Activated CD8-positive, alpha-beta memory T cell treated with anti-CD3 and anti-CD28 coated beads, Interleukin-2, amount 10 ng/mL, durations not matched to agents 7 days and 5 days (primary cell): ENCODE results near the gene LIF. TPM values are rescaled to one million over a fixed set of nuclear protein-coding genes. Genes with fewer than 3 reads are reported as not detected.

Experiments
- ATAC-seq: fragments of 150-1000 bp; cut with Tn5 transposase; one replicate; pipeline ENCODE4 v1.10.0; 2021; ENCODE audit warnings: moderate library complexity
- CTCF ChIA-PET: fragments of 350-600 bp; sonication (Branson Sonifier 250); formaldehyde crosslinking; loops from one replicate; lab custom pipeline; 2021; ENCODE audit warnings: antibody characterized with exemption; lab: Charles Lee
- DNase-seq: peaks from one replicate; pipeline ENCODE4 v3.0.0-alpha.2; 2020
- H3K27ac Mint-ChIP-seq: one replicate; pipeline ENCODE4 v1.8.0; 2021; ENCODE audit warnings: mild to moderate bottlenecking, mixed read lengths
- H3K27me3 Mint-ChIP-seq: one replicate; pipeline ENCODE4 v1.8.0; 2021; ENCODE audit warnings: mixed read lengths
- H3K36me3 Mint-ChIP-seq: one replicate; pipeline ENCODE4 v1.8.0; 2021; ENCODE audit warnings: mild to moderate bottlenecking, mixed read lengths
- H3K4me1 Mint-ChIP-seq: one replicate; pipeline ENCODE4 v1.8.0; 2021; ENCODE audit warnings: mixed read lengths
- H3K4me3 Mint-ChIP-seq: one replicate; pipeline ENCODE4 v1.8.0; 2021; ENCODE audit warnings: mild to moderate bottlenecking, moderate library complexity, mixed read lengths
- H3K9me3 Mint-ChIP-seq: one replicate; pipeline ENCODE4 v1.8.0; 2022; ENCODE audit warnings: low read depth, mixed read lengths
- total RNA-seq, 2 experiments: library from RNA; stranded (reverse); gene quantifications; one replicate each; pipeline ENCODE4 v1.2.3, GENCODE V29; 2021

Gene LIF
- total RNA-seq, 2 experiments from 2014 or later: 107 to 304 TPM

GRCh38 chr22:30266445-30267381 lies 20.2 kb upstream of the LIF start, which contains the start of gene OSM:
Gene OSM, minus strand, starts transcription at chr22:30266851. Its CDS starts 52 bp downstream, at chr22:30266799.
- CTCF ChIA-PET: interaction anchor here (0.9 to 2.4 kb wide), 13 partner anchors 9 to 158 kb away, joined by 3 to 9 read pairs (median 7); partner anchors contain the start of gene RNF215
- DNase-seq (peak; percentile 92), ATAC-seq (peak; percentile 46)
- Mint-ChIP-seq H3K36me3 (peaks cover 67% of the 10 kb centered on the region), H3K27me3 (no peaks in the 10 kb centered on the region), H3K27ac (peak within 1 kb of the TSS; percentile 97), H3K4me3 (peak within 1 kb of the TSS; percentile 98), H3K9me3 (no peaks in the 10 kb centered on the region), H3K4me1 (peaks cover 62% of the 10 kb centered on the region)

GRCh38 chr22:30265823-30266444 lies 19.4 kb upstream of the LIF start:
- Mint-ChIP-seq H3K27ac (peak overlapping the region; percentile 97), H3K4me1 (peaks cover 64% of the 10 kb centered on the region), H3K9me3 (no peaks in the 10 kb centered on the region), H3K4me3 (peak overlapping the region; percentile 98), H3K36me3 (peaks cover 60% of the 10 kb centered on the region), H3K27me3 (no peaks in the 10 kb centered on the region)
- ATAC-seq: peak; percentile 67
- peak; percentile 93 for DNase-seq
- CTCF ChIA-PET: interaction anchor here (1.2 to 3.7 kb wide), 7 partner anchors 10 to 164 kb away, joined by 3 to 41 read pairs (median 4); no protein-coding TSS in a partner anchor

- H3K36me3 Mint-ChIP-seq: peaks cover 56% of the 10 kb centered on the region
These were observed 18.7 kb upstream of the LIF start for GRCh38 chr22:30265131-30265720.

GRCh38 chr22:30263883-30264282 lies 17.3 kb upstream of the LIF start:
- CTCF ChIA-PET: interaction anchor here (0.7 to 6.4 kb wide), 17 partner anchors 9 to 161 kb away, joined by 3 to 53 read pairs (median 6); partner anchors contain the start of genes MTFP1, SEC14L2 and TBC1D10A
- Mint-ChIP-seq H3K9me3 (no peaks in the 10 kb centered on the region), H3K4me1 (peaks cover 59% of the 10 kb centered on the region), H3K27me3 (no peaks in the 10 kb centered on the region), H3K36me3 (peaks cover 49% of the 10 kb centered on the region), H3K4me3 (peak overlapping the region; percentile 98), H3K27ac (peak overlapping the region; percentile 97)
- DNase-seq: no peak
- no peak for ATAC-seq

More at GRCh38 chr22:30265131-30265720, 18.7 kb upstream of the LIF start:
- CTCF ChIA-PET: interaction anchor here (1.2 to 6.4 kb wide), 8 partner anchors 10 to 163 kb away, joined by 3 to 53 read pairs (median 6); no protein-coding TSS in a partner anchor
- H3K27ac Mint-ChIP-seq: peak overlapping the region; percentile 97
- DNase-seq: no peak
- peaks cover 64% of the 10 kb centered on the region for H3K4me1 Mint-ChIP-seq
- H3K27me3 Mint-ChIP-seq: no peaks in the 10 kb centered on the region
- H3K9me3 Mint-ChIP-seq: no peaks in the 10 kb centered on the region
- ATAC-seq: no peak
- peak overlapping the region; percentile 98 for H3K4me3 Mint-ChIP-seq

- H3K4me1 Mint-ChIP-seq: peaks cover 59% of the 10 kb centered on the region
- CTCF ChIA-PET: interaction anchor here (0.6 to 6.4 kb wide), 30 partner anchors 8 to 674 kb away, joined by 3 to 53 read pairs (median 4); partner anchors contain the start of genes MTFP1, SEC14L2 and TBC1D10A
- H3K4me3 Mint-ChIP-seq: peak overlapping the region; percentile 98
- no peaks in the 10 kb centered on the region for H3K27me3 Mint-ChIP-seq
- H3K9me3 Mint-ChIP-seq: no peaks in the 10 kb centered on the region
- H3K36me3 Mint-ChIP-seq: peaks cover 46% of the 10 kb centered on the region
- H3K27ac Mint-ChIP-seq: peak overlapping the region; percentile 74
- ATAC-seq: no peak
- peak; percentile 86 for DNase-seq
These were observed 16.6 kb upstream of the LIF start for GRCh38 chr22:30262917-30263741.

GRCh38 chr22:30262112-30262511 lies 15.6 kb upstream of the LIF start:
- Mint-ChIP-seq H3K4me3 (peak overlapping the region; percentile 98), H3K4me1 (peaks cover 57% of the 10 kb centered on the region)
- CTCF ChIA-PET: interaction anchor here (1.1 to 6.4 kb wide), 5 partner anchors 22 to 164 kb away, joined by 3 to 53 read pairs (median 10); partner anchors contain the start of gene TBC1D10A

GRCh38 chr22:30261134-30261533 lies 14.6 kb upstream of the LIF start:
- CTCF ChIA-PET: interaction anchor here (0.7 to 6.4 kb wide), 10 partner anchors 13 to 256 kb away, joined by 3 to 53 read pairs (median 3); partner anchors contain the start of gene TBC1D10A
- Mint-ChIP-seq H3K4me3 (no peak overlapping the region), H3K4me1 (peaks cover 59% of the 10 kb centered on the region), H3K9me3 (no peaks in the 10 kb centered on the region), H3K27me3 (no peaks in the 10 kb centered on the region), H3K27ac (peak overlapping the region; percentile 77), H3K36me3 (peaks cover 39% of the 10 kb centered on the region)
- DNase-seq (no peak), ATAC-seq (no peak)

More at GRCh38 chr22:30262112-30262511, 15.6 kb upstream of the LIF start:
- DNase-seq (no peak), ATAC-seq (no peak)
- Mint-ChIP-seq H3K27ac (peak overlapping the region; percentile 77), H3K36me3 (peaks cover 46% of the 10 kb centered on the region), H3K27me3 (no peaks in the 10 kb centered on the region), H3K9me3 (no peaks in the 10 kb centered on the region)

- Mint-ChIP-seq H3K27ac (no peak overlapping the region), H3K4me3 (no peak overlapping the region), H3K36me3 (peaks cover 36% of the 10 kb centered on the region), H3K4me1 (peaks cover 61% of the 10 kb centered on the region), H3K27me3 (no peaks in the 10 kb centered on the region), H3K9me3 (no peaks in the 10 kb centered on the region)
- CTCF ChIA-PET: interaction anchor here (0.7 to 6.4 kb wide), 9 partner anchors 12 to 256 kb away, joined by 3 to 53 read pairs (median 3); partner anchors contain the start of gene TBC1D10A
- ATAC-seq: no peak
- no peak for DNase-seq
These were observed 14.1 kb upstream of the LIF start for GRCh38 chr22:30260682-30261081.

- DNase-seq (no peak), ATAC-seq (no peak)
- H3K4me3 Mint-ChIP-seq: no peak overlapping the region
- peaks cover 57% of the 10 kb centered on the region for H3K4me1 Mint-ChIP-seq
- H3K27ac Mint-ChIP-seq: no peak overlapping the region
- H3K9me3 Mint-ChIP-seq: no peaks in the 10 kb centered on the region
- H3K27me3 Mint-ChIP-seq: no peaks in the 10 kb centered on the region
- H3K36me3 Mint-ChIP-seq: peaks cover 32% of the 10 kb centered on the region
- CTCF ChIA-PET: interaction anchor here (0.8 to 6.4 kb wide), 4 partner anchors 16 to 225 kb away, joined by 3 to 53 read pairs (median 3); no protein-coding TSS in a partner anchor
These were observed 13.7 kb upstream of the LIF start for GRCh38 chr22:30260276-30260675.

- CTCF ChIA-PET: interaction anchor here (0.6 to 4.2 kb wide), 8 partner anchors 8 to 919 kb away, joined by 3 to 103 read pairs (median 6); partner anchors contain the start of genes LIF and RNF215
- H3K9me3 Mint-ChIP-seq: no peaks in the 10 kb centered on the region
- peaks cover 72% of the 10 kb centered on the region for H3K4me1 Mint-ChIP-seq
- no peak overlapping the region for H3K27ac Mint-ChIP-seq
- H3K27me3 Mint-ChIP-seq: no peaks in the 10 kb centered on the region
- ATAC-seq: no peak
- no peak overlapping the region for H3K4me3 Mint-ChIP-seq
- no peaks in the 10 kb centered on the region for H3K36me3 Mint-ChIP-seq
- no peak for DNase-seq
These were observed 7.8 kb upstream of the LIF start for GRCh38 chr22:30254314-30254713.

- CTCF ChIA-PET: interaction anchor here (1.1 to 4.2 kb wide), 4 partner anchors 33 to 147 kb away, joined by 3 to 103 read pairs (median 3); no protein-coding TSS in a partner anchor
- H3K9me3 Mint-ChIP-seq: no peaks in the 10 kb centered on the region
- no peaks in the 10 kb centered on the region for H3K27me3 Mint-ChIP-seq
- H3K36me3 Mint-ChIP-seq: no peaks in the 10 kb centered on the region
- DNase-seq (no peak), ATAC-seq (no peak)
- H3K4me3 Mint-ChIP-seq: no peak overlapping the region
- H3K27ac Mint-ChIP-seq: peak overlapping the region; percentile 58
- peaks cover 72% of the 10 kb centered on the region for H3K4me1 Mint-ChIP-seq
These were observed 6.8 kb upstream of the LIF start for GRCh38 chr22:30253205-30253852.
